ENCODE results near the gene BICDL2.

BICDL2 gene

GRCh38 chr16:3025032-3026002 lies 11.4 kb downstream of the BICDL2 start:
- no peak for DNase-seq (ENCODE audit: low spot score)

- DNase-seq (ENCODE audit: low spot score): peak; percentile 97
Measured at GRCh38 chr16:3023669-3024478, 12.9 kb downstream of the BICDL2 start, which contains the start of the genes HCFC1R1 and THOC6. TSS of gene HCFC1R1 (minus strand) at chr16:3023942. CDS start at chr16:3023941, 1 bp downstream. TSS of gene THOC6 (plus strand) at chr16:3024035. CDS start at chr16:3024327, 292 bp downstream.

DNA sequence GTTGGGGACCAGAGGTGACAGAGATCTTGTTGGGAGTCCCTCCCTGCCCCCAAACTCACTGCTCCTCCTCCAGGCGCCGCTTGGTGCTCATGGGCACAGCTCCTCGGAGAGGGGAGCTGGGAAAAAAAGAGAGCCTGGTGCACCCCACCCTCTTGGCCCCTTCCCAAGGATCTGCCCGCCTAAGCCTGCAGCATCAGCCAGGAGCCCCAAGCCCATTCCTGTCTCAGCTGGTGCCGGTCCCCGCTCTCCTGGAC lies 13.4 kb downstream of the BICDL2 start:
- no peak for DNase-seq (ENCODE audit: low spot score)

- no peak for DNase-seq (ENCODE audit: low spot score)
Measured at GRCh38 chr16:3022684-3023414, 13.9 kb downstream of the BICDL2 start.

DNA sequence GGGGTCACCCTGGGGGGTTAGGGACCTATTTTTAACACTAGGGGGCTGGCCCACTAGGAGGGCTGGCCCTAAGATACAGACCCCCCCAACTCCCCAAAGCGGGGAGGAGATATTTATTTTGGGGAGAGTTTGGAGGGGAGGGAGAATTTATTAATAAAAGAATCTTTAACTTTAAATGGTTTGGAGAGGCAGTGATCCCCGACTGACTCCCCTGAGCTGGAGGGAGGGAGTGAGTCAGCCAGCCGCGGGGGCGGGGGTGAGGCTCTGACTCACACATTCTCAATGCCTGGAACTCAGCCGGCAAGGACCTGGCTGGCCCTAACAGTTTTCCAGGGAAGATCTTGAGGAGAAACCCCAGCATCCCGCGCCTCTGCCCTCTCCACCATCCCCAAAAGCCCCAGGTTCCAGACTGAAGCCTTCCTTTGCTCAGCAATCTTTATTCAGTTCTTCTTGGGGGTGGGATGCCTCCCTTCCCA lies 14.5 kb downstream of the BICDL2 start:
- peak; percentile 79 for DNase-seq (ENCODE audit: low spot score)

DNA sequence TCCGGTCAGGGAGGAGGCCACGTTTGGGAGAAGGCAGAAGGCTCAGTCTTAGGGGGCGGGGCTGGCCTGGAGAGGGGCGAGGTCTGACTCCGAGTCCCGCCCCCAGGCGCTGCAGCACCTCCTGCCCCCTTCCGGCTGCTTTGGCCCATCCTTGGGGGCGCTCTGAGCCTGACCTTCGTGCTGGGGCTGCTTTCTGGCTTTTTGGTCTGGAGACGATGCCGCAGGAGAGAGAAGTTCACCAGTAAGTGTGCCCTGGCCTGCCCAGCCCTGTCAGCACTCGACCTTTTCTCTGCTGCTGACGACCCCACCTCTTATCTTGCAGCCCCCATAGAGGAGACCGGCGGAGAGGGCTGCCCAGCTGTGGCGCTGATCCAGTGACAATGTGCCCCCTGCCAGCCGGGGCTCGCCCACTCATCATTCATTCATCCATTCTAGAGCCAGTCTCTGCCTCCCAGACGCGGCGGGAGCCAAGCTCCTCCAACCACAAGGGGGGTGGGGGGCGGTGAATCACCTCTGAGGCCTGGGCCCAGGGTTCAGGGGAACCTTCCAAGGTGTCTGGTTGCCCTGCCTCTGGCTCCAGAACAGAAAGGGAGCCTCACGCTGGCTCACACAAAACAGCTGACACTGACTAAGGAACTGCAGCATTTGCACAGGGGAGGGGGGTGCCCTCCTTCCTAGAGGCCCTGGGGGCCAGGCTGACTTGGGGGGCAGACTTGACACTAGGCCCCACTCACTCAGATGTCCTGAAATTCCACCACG lies 15.1 kb downstream of the BICDL2 start:
- no peak for DNase-seq (ENCODE audit: low spot score)

DNA sequence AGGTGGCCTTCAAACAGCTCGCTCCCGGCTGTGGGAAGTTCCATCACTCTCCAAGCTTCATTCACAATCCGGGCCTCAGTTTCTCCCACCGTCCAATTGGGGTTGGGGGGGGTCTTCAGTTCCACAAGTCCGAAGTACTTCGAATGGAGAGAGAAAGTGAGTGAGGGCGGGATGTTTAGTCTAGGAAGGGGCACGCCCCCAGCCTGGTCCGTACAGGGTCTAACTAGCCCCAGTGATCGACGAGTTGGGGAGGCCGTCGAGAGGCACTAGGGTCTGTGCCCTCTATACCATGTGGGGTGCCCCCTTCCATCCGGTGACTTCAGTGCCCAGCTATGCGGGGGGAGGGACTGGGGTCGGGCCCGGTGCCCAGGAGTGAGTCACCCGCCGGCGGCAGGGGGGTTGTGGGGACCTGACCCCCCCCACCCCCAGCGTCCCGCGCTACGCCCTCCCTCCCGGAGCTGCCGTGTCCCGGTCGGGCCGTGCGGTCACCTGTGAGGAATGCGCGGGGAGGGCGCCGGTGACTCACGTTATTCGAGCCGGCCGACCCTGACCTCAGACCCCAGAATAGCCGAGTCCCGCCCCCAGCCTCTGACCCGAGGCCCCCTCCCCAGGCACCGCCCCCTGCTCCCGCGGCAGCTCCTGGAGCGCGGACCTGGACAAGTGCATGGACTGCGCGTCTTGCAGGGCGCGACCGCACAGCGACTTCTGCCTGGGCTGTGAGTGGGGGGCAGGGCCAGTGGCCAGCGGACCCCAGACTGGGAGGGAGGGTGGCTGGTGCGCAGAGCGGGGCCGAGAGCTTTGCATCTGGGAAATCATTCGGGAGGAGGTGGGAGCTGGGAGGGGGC lies 15.9 kb downstream of the BICDL2 start:
- peak; percentile 93 for DNase-seq (ENCODE audit: low spot score)

DNA sequence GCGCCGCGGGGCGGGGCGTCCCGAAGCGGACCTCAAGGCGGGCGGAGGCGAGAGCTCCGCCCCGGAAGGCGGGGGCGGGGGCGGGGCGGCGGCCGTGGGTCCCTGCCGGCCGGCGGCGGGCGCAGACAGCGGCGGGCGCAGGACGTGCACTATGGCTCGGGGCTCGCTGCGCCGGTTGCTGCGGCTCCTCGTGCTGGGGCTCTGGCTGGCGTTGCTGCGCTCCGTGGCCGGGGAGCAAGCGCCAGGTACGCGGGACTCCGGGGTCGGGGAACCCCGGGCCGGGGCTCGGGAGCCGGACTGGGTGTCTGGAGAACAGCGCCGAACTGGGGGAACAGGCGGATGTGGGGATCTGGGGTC lies 16.5 kb downstream of the BICDL2 start, which contains the start of gene TNFRSF12A:
TNFRSF12A (plus strand) TSS at position 122 of the 357 bp plus-strand sequence; CDS start at position 152, 30 bp downstream.
- DNase-seq (ENCODE audit: low spot score): peak; percentile 87

DNA sequence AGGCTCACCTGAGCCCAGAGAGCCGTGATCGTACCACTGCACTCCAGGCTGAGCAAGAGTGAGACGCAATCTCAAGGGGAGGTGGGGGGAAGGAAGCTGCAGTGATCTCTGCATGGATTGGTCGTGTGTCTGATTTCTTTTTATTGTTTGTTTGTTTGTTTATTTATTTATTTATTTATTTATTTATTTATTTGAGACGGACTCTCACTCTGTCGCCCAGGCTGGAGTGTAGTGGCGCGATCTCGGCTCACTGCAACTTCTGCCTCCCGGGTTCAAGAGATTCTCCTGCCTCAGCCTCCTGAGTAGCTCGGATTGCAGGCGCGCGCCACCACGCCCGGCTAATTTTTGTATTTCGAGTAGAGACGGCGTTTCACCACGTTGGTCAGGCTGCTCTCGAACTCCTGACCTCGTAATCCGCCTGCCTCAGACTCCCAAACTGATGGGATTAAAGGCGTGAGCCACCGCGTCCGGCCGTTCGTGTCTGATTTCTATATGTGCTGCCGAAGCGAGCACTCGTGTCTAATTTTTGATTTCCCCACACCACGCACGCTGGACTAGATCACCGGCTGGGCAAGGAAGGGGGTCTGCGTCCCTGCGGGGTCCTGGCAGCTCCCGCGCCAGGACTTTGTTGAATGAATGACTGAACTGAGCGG lies 17.0 kb downstream of the BICDL2 start:
- DNase-seq (ENCODE audit: low spot score): no peak

- peak; percentile 93 for DNase-seq (ENCODE audit: low spot score)
Measured at GRCh38 chr16:3017794-3018506, 18.8 kb downstream of the BICDL2 start, which contains the start of gene CLDN6. TSS of gene CLDN6 (minus strand) at chr16:3018183. CDS start at chr16:3016021, 2,162 bp downstream.

GRCh38 chr16:3017344-3017743 lies 19.4 kb downstream of the BICDL2 start:
- no peak for DNase-seq (ENCODE audit: low spot score)

DNA sequence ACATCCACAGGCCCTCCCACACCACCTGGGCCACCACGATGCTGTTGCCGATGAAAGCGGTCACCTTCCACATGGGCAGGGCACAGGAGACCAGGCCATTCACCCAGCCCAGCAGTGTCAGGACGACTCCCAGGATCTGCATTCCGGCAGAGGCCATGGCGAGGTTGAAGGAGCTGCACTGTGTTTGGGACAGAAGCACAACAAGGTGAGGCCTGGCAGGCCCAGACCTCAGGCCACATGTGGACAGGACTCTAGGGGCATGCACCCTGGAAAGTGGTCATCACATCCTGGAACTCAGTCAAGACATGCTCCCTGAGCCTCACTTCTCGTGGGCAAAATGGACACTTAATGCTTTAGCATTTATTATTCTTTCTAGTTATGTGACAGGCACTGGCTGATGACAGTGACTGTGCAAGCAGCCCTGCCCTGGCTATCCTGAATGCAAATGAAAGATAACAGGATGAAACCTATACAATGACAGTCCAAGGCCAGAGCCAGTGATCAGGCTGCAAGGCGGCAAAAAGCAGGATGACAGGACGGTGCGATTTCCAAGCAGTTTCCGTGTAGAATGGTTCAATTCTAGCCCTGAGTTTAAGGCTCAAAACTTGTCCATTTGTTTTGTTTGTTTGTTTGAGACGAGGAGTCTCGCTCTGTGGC lies 20.8 kb downstream of the BICDL2 start:
- DNase-seq (ENCODE audit: low spot score): no peak

DNA sequence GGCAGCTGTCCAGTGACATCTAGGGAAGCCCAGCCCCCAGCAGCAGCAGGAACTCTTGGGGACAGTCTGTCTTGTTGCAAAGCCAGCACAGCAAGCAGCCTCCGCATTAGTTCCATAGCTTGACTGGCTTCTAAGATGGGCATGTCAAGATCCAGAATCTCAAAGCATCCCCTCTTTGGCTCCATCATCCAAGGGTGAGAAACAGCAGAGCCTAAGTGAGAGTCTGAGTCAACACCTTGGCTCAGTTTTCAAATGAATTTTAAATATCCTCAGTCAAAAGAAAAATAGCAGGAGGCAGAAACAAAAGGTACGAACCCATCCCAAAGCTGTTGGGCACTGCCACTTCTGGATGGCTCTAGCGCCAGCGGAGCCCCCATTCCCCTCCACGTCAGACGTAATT lies 21.8 kb downstream of the BICDL2 start:
- DNase-seq (ENCODE audit: low spot score): no peak

DNA sequence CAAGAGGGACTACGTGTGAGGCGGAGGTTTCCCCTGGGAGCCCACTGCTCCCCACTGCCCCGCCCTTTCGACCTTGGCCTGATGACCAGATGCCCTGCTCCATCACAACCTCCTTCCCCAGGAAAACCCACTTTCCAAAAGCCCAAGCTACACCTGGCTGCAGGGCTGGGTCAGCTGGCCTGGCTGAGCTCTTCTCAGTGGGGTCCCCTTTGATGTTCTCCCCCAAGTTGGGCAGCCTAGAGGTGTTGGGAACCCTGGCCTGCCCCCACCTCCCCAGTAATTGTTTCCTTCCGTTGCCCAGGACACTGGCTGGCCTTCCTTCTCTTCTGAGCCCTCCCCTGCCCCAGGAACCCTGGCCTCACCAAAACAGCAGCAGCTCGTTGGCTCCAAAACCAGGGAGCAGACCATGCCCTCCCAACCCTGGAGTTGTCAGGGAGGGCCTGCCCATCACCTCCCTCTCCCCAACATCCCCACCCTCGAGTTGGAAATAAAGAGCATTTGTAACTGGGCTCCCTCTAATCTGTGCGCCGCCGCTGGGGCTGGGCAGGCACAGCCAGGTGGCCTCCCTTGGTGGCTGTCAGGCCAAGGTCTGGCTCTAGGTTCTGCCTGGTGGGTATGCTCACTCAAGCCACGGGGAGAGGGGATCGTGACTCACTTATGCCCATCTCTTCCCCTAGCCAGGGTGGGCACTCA lies 22.6 kb downstream of the BICDL2 start:
- no peak for DNase-seq (ENCODE audit: low spot score)

- DNase-seq (ENCODE audit: low spot score): no peak
Measured at GRCh38 chr16:3013491-3013951, 23.2 kb downstream of the BICDL2 start.

GRCh38 chr16:3012828-3013420 lies 23.8 kb downstream of the BICDL2 start, which contains the start of gene CLDN9:
TSS of gene CLDN9 (plus strand) at chr16:3012923. CDS start at chr16:3013363, 440 bp downstream.
- DNase-seq (ENCODE audit: low spot score): peak; percentile 67

- no peak for DNase-seq (ENCODE audit: low spot score)
Measured at GRCh38 chr16:3012246-3012645, 24.5 kb downstream of the BICDL2 start.
